Brain microvascular endothelial cell (primary cell): ENCODE results near the gene REEP3.

Source experiments
- DNase-seq: peaks from one replicate; pipeline ENCODE4 v3.0.0-alpha.2; 2020
- H3K27ac ChIP-seq: fragments of 250-450 bp; sonication (Bioruptor Pico); 2 replicates; pipeline ENCODE4 v1.5.1; 2020; ENCODE audit warnings: mild to moderate bottlenecking, moderate library complexity
- H3K27me3 ChIP-seq: fragments of 250-450 bp; sonication (Bioruptor Pico); replicated peaks from 2 replicates; pipeline ENCODE4 v1.5.1; 2020; ENCODE audit warnings: mild to moderate bottlenecking
- H3K36me3 ChIP-seq: fragments of 250-450 bp; sonication (Bioruptor Pico); replicated peaks from 2 replicates; pipeline ENCODE4 v1.5.1; 2020; ENCODE audit warnings: mild to moderate bottlenecking
- H3K4me3 ChIP-seq: 2 replicates; pipeline ENCODE4 v1.5.1; 2011; ENCODE audit warnings: low read depth, mild to moderate bottlenecking, control low read depth, low read length, moderate library complexity
- in situ Hi-C: cut with HindIII; loops from 2 replicates; pipeline ENCODE4 v1.10.0; 2017; ENCODE audit warnings: low sequenced_read_pairs, low pct_ligation_motif_present
- TF ChIP-seq, protein P1 (sequence below): IDR thresholded peaks from 2 replicates; pipeline ENCODE4 v1.5.1; 2011; ENCODE audit warnings: low read depth, mild to moderate bottlenecking, moderate library complexity, low read length, control low read depth, inconsistent platforms; ENCODE audit errors: missing control alignments

REEP3 gene

GRCh38 chr10:63670291-63670898 is 149.2 kb downstream of the REEP3 start:
- Histone ChIP-seq H3K27ac (no peak overlapping the region), H3K36me3 (no peaks in the 10 kb centered on the region), H3K27me3 (no peaks in the 10 kb centered on the region), H3K4me3 (no peak overlapping the region)
- in situ Hi-C loops, result no loop called here
- TF ChIP-seq, protein P1, sequence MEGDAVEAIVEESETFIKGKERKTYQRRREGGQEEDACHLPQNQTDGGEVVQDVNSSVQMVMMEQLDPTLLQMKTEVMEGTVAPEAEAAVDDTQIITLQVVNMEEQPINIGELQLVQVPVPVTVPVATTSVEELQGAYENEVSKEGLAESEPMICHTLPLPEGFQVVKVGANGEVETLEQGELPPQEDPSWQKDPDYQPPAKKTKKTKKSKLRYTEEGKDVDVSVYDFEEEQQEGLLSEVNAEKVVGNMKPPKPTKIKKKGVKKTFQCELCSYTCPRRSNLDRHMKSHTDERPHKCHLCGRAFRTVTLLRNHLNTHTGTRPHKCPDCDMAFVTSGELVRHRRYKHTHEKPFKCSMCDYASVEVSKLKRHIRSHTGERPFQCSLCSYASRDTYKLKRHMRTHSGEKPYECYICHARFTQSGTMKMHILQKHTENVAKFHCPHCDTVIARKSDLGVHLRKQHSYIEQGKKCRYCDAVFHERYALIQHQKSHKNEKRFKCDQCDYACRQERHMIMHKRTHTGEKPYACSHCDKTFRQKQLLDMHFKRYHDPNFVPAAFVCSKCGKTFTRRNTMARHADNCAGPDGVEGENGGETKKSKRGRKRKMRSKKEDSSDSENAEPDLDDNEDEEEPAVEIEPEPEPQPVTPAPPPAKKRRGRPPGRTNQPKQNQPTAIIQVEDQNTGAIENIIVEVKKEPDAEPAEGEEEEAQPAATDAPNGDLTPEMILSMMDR, result no peak
- no peak for DNase-seq

GRCh38 chr10:63671317-63671937 is 150.2 kb downstream of the REEP3 start:
- no peak overlapping the region for H3K4me3 ChIP-seq
- TF ChIP-seq, protein P1, result no peak
- H3K27me3 ChIP-seq, result no peaks in the 10 kb centered on the region
- no peaks in the 10 kb centered on the region for H3K36me3 ChIP-seq
- in situ Hi-C loops, result no loop called here
- H3K27ac ChIP-seq, result no peak overlapping the region
- no peak for DNase-seq

DNA sequence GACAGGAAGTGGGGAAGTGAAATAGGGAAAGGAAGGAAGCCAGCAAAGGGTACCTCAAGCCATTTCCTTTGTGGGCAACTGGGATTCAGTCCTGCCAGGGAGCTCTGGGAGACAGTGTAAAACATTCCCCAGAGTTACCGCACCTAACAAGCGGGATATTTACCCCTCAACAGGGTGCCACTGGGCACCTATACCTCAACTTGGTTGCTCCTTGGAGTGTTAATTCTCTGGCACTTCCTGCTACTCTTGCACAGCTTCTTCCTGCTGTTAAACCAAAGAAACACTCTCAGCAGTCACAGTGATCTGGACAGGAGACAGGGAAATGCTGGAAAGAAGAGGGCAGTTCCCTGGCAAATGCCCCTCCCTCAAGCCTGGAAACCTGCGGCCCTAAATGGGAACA is 151.3 kb downstream of the REEP3 start:
- H3K4me3 ChIP-seq, result no peak overlapping the region
- no peak for DNase-seq
- H3K36me3 ChIP-seq, result no peaks in the 10 kb centered on the region
- H3K27me3 ChIP-seq, result no peaks in the 10 kb centered on the region
- in situ Hi-C loops, result no loop called here
- TF ChIP-seq, protein P1, result no peak
- H3K27ac ChIP-seq, result no peak overlapping the region

DNA sequence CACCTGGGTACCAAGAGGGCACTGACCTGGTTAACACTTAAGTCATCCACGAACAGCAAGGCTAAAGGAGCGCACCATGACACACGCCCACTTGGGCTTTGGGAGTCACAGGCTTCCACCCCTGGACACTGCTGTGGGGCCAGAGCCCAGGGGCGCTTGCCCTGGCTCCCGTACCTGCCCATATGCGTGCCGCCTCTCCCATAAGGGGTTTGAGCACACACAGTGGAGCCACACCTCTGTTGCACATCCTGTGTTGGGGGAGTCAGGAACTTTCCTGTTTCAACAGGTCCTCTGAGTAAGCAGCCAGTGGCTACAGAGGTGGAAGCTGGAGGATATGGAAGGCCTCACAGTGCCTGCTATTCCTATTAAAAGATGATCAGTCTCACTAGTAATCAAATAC is 152.0 kb downstream of the REEP3 start:
- in situ Hi-C loops, result no loop called here
- H3K36me3 ChIP-seq, result no peaks in the 10 kb centered on the region
- no peak overlapping the region for H3K27ac ChIP-seq
- TF ChIP-seq, protein P1, result no peak
- H3K27me3 ChIP-seq, result no peaks in the 10 kb centered on the region
- no peak for DNase-seq
- H3K4me3 ChIP-seq, result no peak overlapping the region

- TF ChIP-seq, protein P1, result no peak
- H3K4me3 ChIP-seq, result no peak overlapping the region
- H3K27me3 ChIP-seq, result no peaks in the 10 kb centered on the region
- in situ Hi-C loops, result no loop called here
- no peaks in the 10 kb centered on the region for H3K36me3 ChIP-seq
- no peak for DNase-seq
- no peak overlapping the region for H3K27ac ChIP-seq
Measured at GRCh38 chr10:63673846-63674245, 152.6 kb downstream of the REEP3 start.
